Kidney glomerular epithelial cell (primary cell): ENCODE data around the gene RETNLB.

Experiments used
- DNase-seq: peaks from one replicate; lab custom pipeline; 2025; lab: John Stamatoyannopoulos, UW

RETNLB gene, protein sequence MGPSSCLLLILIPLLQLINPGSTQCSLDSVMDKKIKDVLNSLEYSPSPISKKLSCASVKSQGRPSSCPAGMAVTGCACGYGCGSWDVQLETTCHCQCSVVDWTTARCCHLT

DNA sequence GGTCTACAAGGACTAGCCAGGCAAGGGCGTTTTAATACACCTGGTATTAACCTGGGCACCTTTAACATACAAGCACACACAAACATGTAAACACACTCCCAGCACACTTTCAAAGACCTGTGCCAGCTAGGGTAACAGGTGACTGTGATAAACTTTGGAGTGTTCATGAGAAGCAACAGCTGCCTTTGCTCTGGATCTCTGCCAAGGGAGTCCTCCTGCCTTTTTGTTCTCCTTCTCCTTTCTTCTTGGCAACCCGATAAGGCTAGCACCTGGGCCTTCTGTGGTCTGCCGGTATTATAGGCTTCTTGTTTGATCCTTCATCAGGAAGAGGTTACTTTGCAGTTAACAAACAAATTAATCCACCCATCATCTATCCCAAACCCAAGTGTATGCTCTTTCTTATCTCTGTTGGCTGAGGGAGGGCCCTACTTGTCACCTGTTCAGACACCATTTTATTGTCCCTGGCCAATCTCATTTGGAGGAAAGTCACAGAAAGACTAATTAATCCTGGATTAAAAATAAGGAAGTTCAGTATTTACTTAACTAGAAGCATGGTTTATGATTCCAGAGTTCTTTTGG lies at the start of gene RETNLB:
Gene RETNLB (minus strand): TSS at position 7 of the 579 bp plus-strand sequence. CDS start 225 bp downstream, outside the sequence.
- no peak for DNase-seq

DNA sequence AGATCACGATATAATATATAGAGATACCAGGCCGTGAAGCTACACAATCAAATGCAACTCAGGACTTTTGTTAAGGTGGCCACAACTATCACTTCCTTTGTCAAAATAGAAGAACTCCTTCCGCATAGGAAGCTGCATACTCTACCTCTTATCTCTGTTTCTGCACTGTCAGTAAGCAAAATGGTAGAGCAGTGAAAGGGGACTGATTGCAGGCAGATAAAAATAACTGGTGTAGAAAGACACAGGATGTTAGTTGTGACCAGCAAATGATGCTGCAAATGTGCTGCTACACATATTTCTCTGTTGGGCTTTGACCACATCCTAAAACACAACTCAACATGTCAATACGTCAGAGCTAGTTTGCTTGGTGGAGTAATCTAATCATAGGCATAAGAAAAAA lies 49.1 kb upstream of the RETNLB start:
- DNase-seq, result no peak

DNA sequence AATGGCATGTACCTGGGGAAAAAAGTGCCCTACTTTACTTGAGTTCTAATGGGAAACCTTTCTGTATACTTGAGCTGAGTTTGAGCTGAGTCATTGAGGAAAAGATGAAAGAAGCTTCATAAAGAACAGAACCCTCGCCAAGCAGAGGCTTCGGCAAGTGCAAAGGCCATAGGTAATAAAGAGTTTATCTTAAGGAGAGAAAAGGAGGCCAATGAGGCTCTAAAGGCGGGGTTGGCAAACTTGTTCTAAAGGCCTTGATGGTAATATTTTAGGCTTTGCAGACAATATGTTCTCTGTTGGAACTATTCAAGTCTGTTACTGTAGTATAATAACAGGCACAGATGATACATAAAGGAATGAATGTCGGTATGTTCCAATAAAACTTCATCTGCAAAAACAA lies 47.8 kb upstream of the RETNLB start:
- DNase-seq, result no peak

DNA sequence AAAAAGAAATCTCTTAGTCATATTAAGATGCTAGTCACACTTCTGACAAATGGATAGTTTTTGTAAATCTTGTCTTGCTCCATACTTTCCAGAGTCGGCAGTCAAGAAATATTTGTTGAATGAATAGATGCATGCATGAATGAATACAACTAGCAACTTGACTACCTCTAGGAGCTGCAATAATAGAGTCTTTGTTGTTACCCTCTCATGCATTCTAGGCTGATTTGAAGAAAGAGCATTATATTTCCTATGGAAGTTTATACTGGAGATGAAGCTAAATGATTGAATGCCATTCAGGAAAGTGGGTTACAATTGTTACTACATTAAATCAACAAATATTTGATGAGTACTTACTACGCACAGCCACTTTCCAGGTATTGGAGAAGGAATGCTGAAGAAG lies 47.2 kb upstream of the RETNLB start:
- DNase-seq, result peak; percentile 62

DNA sequence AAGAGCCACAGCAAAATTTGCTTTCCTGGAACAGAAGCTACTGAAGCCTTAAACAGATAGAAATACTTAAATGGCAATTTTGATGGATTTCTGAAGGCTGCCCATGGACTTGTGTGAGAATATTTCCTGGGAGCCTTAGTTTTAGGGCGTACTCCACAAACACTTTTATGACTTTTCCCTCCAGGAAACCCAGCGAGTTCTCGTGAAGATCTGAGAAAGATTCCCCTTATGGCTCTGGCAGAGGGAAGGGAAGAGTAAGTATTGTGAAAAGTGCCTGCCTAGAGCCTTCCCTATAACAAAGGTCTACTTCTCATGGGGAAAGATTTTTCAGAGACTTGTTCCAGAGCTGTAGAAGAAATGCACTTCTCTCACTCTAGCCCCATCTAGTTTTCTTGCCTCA lies 34.3 kb upstream of the RETNLB start:
- no peak for DNase-seq

DNA sequence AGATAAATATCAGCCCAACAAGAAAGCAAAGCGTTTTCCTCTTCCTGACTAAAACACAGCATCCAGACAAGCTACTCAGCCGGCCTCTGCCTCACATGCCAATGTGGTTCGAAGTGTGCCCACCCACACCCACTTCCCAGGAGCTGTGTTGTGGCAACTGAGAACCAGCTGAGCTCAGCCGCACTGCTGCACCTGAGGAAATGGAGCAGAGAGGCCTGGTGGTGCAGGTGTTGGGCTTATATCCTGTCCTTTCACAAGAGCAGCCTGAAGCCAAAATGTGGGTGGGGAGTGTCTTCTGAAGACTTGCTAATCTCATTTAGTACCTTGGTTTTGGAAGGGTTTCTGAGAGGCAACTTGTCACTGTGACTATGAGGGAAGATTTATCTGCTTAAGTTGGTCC lies 23.0 kb upstream of the RETNLB start:
- DNase-seq, result no peak

DNA sequence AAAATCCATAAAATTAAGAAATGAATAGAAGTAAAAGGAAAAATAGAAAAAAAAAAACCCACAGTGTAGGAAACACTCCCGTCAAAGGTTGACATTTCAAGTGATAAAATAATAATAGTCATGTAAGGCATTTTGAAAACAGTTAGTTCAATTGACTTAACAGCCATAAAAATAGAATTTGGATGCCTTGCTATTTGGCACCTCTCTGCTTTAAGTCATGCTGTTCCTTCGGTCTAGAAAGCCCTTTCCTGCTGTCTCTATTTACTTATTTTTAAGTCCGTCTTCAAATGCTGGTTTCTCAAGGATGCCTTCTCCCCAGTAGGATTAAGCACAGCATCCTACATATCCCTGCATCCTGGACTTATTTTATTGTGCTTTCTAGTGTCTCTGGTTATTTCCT lies 22.3 kb upstream of the RETNLB start:
- DNase-seq, result no peak

DNA sequence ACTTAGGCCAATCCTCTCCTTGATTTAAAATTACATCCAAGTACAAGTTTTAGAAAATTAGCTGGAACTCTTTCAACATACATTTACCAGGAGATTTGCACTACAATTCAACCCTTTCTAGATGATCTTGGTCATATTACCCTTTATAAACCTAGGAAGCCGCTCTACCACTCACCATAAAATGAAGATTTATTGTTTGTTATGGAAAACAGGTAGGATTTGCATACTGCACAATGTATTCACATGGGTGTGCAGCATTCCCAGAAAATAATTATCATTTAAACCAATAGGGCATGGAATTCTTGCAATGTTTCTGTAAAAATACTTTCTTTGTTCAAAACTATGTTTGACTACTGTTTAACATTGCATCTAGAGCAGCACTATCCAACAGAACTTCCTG lies 18.4 kb upstream of the RETNLB start:
- DNase-seq, result no peak

DNA sequence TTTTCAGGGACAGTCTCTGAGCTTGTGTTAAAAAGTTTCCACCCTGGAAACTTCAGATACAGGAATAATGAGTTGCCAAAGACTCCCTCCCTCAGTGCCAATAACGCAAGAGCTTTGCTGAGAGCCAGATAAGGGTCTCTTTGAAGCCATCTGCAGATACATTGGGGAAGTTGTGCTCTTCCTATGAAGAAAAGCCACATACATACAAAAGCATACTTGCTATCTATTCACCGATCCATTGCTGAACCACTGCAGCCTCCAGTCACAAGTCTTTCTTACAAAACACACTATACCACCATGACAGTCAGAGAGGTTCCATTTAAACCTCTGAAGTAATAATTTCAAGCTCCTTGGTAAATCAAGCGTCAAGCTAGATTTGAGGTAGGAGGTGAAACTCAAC lies 10.0 kb upstream of the RETNLB start:
- DNase-seq, result no peak

DNA sequence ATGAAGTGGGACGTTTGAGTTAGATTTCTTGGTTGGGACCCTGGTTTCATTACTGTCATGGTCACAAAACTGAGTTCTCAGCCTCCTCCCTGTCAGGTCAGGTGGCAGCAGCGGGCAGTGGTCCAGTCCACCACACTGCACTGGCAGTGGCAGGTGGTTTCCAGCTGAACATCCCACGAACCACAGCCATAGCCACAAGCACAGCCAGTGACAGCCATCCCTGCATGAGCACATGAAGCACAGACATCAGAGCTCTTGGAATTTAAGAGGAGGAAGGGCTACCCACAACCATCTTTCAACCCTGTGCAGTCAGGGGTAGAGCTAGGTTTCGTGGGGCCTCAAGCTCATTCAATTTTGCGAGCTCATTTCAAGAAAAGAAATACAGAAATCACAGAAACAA lies 1.5 kb downstream of the RETNLB start:
- DNase-seq, result no peak

DNA sequence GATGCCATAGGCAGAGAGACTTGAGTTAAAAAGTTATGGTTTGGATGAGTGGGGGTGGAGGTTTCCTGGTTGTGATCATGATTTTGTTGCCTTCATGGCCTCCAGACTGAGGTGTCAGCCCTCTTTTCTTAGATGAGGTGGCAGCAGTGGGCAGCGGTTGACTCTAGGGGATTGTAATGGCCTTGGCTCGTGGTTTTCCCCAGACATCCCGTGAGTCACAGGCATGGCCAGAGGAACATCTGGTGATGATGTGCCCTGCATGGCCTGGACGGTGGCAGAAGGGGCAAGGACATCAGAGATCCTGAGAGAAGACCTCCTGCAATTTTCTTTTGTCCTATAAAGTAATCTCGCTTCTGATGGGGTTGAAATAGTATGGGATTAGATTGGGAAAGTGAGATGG lies 12.4 kb downstream of the RETNLB start:
- no peak for DNase-seq

DNA sequence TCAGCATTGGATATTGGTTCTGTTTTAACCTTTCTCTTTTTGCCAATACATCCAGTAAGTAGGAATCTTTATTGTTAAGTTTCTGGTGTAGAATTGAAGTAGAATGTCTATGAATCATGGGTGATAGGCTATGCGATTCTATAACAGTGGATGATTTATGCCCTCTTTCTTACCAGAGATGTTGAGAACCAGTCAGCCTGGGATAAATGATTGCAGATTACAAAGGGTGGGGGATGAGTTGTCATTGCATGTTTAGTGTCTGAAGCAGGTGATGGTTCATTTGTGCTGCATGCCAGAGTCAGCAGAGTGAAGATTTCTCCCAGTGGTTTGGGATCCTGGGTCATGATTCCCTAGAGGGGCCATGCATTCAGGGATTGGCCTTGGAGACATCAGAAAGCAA lies 14.3 kb downstream of the RETNLB start:
- no peak for DNase-seq

DNA sequence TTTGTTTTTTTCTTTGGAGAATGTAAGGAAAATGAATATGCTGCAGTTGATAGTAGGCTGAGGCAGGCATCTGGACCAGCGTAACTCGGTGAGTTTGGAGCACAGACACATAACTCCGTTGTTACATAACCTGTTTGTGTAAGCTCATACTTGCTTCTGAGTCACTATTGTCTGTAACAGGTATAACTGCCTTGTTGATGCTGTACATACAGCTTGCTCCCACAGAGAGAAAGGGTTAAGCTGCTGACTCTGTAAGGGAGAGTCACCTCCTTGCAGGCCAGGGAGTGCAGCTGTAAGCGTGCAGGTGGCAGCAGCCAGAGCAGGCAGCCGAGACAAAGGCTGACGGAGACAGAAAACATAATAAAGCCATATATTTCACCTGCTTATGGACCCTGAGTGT lies 20.4 kb downstream of the RETNLB start:
- DNase-seq, result no peak

DNA sequence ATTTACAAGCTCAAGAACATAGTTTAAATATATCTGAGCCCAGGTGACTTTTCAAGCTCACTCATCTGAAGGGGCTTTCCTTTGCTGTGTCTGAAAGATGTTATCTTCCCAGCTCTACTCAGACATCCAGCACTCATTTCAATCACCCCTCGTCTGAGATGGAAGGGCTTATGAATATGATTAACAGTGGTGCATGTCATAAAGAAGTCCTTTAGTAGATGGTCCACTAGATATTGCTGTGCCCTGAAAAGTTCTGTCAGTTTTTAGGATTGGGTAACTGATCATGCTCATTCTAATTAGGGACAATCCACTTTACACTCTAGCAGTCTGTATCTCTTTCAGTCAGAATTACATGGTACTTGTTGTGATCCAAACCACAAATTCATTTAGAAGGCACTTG lies 28.3 kb downstream of the RETNLB start:
- no peak for DNase-seq

DNA sequence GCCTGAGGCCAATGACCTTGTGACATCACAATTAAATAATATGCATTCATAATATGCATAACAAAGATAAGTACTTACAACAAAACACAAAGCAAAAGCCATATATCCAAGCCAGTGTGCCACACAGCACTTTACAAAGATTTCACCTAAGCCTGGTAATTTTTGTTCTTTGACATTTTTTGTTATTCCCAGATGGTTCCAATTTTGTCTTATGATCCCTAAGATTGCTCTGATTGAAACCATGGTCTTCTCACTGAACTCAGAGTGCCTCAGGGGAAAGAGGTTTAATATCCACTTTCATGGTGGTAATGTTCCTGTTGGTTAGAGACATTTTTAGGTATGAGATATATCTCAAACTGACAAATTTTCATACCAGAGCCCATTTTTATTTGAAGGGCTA lies 29.1 kb downstream of the RETNLB start:
- no peak for DNase-seq

DNA sequence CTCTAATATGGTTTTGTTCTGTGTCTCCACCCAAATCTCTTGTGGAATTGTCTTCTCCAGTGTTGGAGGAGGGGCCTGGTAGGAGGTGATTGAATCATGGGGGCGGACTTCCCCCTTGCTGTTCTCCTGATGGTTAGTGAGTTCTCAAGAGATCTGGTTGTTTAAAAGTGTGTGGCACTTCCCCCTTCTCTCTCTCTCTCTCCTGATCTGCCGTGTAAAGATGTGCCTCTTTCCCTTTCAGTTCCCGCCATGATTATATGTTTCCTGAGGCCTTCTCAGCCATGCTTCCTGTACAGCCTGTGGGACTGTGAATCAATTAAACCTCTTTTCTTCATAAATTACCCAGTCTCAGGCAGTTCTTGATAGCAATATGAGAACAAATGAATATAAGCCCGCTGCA lies 33.1 kb downstream of the RETNLB start:
- DNase-seq, result no peak

DNA sequence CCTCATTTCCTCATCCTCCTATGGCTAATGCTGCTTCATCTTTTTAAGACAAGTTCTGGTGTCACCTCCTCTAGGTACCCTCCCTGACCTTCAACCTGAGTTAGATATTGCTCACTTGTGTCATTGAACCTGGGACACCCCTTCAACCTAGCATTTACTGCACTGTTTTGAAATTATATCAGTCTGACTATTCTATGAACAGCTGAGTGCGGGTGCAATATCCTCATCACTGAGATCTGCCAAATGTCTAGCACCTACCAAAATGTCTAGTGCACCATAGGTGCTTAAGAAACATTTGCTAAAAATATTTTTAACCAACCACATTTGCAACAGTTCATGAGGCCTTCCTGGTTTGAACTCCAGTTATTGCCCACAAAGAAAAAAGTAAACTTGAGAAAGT lies 34.5 kb downstream of the RETNLB start:
- DNase-seq, result no peak

DNA sequence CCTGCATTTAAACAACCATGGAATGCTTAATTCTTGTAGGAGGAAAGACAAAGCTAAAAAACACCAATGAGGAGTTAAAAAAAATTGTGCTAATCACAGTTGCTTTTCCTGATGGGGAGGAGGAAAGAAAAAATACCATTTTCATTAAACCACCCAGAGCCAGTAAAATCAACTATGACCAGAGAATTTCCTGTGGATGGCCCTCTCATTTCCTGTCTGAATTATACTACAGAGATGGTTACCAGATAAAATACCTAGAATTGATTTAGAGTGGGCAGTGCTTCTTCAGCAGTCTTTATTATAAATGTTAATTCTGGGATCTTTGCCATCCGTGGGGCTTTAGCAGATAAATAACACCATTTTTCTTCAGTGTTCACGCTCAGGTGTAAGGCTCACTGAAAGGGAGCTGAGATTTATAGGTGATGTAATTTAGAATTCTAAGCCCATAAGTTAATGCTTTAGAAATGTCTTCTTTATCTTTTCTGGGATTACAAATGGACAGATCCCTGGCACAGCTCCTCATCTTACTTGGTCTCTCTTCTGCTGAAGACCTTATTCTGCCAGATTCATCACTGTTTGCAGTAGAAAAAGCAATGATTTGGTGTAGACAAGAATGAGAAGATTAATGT lies 37.9 kb downstream of the RETNLB start:
- DNase-seq, result no peak

DNA sequence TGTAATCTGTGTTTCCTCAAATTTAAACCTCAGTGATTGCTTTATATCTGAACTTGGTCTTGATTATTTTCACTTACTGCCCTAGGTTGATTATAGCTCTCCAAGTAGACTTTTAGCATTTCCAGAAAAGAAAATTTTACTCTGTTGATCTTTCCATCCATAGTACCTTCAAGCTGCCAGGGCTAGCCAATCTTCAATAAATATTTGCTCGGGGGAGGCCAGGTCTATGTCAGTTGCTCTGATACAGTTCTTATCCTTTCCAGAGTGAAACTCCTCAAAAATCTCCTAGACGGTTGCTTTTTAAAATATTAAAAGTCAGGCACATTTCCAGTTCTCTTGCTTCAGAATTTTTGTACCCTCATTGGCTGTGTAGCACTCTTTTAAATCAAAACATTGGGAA lies 38.8 kb downstream of the RETNLB start:
- no peak for DNase-seq

DNA sequence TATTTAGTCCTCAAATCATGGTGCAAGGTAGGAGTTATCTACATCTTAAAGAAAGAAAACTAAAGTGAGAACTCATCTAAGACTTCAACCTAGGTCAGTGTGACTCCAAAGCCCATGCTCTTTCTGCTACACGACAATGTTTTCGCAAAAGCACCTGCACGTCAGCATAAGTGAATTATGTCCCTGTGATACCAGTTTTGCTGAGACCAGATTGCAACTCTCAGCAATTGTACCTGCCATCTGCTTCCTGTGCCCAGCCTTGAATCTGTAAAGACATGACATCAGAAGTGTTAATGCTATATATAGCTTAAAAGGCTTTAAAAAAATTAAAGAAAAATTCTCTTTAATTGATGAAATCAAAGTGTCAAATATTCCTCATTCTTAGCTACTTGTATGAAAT lies 43.4 kb downstream of the RETNLB start:
- no peak for DNase-seq

DNA sequence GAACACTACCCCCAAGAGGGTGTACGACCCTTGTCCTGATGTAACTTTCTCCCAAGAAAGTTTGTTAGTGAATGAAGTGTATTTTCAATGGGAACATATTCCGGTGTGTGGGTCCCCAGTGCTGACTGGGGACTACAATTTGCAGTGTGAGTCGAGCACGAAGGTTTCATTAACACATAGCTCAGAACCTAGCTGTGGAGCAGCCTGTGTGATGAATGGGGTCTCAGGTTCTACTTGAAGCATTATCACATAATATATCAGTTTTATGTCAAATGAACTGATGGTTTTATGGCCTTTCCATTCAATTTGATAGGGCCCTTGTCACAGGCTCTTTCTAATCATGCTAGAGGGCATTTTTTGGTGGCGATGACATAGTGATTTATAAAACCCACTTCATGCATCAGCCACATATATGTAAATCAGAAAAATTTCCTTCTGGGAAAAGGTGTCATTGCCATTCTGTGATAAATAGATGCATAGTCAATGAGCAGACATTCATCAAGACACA lies 44.1 kb downstream of the RETNLB start:
- no peak for DNase-seq
